ENCODE results near the gene UTS2.

UTS2 gene

GRCh38 chr1:7852804-7853683, at the start of gene UTS2:
Gene UTS2, minus strand, starts transcription at chr1:7853065. Its CDS starts 62 bp downstream, at chr1:7853003.
- DNase-seq: no peak

- no peak for DNase-seq
These were observed 46.9 kb upstream of the UTS2 start for GRCh38 chr1:7899741-7900140.

- DNase-seq: no peak
These were observed 46.1 kb upstream of the UTS2 start for GRCh38 chr1:7898962-7899361.

- no peak for DNase-seq
These were observed 44.1 kb upstream of the UTS2 start for GRCh38 chr1:7896994-7897393.

- DNase-seq: no peak
These were observed 40.8 kb upstream of the UTS2 start for GRCh38 chr1:7893529-7894180.

- no peak for DNase-seq
These were observed 38.9 kb upstream of the UTS2 start for GRCh38 chr1:7891804-7892203.

- DNase-seq: no peak
These were observed 38.0 kb upstream of the UTS2 start for GRCh38 chr1:7890853-7891252.

GRCh38 chr1:7888248-7889081, 35.6 kb upstream of the UTS2 start:
- no peak for DNase-seq

- no peak for DNase-seq
These were observed 33.5 kb upstream of the UTS2 start for GRCh38 chr1:7886405-7886745.

GRCh38 chr1:7885513-7886404, 32.9 kb upstream of the UTS2 start:
- no peak for DNase-seq

- DNase-seq: no peak
These were observed 31.9 kb upstream of the UTS2 start for GRCh38 chr1:7884757-7885156.

- DNase-seq: no peak
These were observed 26.4 kb upstream of the UTS2 start for GRCh38 chr1:7879228-7879627.

GRCh38 chr1:7878027-7878426, 25.2 kb upstream of the UTS2 start:
- DNase-seq: no peak

GRCh38 chr1:7873801-7874795, 21.2 kb upstream of the UTS2 start:
- no peak for DNase-seq

GRCh38 chr1:7871136-7871535, 18.3 kb upstream of the UTS2 start:
- DNase-seq: no peak

GRCh38 chr1:7869136-7869920, 16.5 kb upstream of the UTS2 start:
- no peak for DNase-seq

- no peak for DNase-seq
These were observed 15.4 kb upstream of the UTS2 start for GRCh38 chr1:7868070-7868780.

GRCh38 chr1:7865978-7866377, 13.1 kb upstream of the UTS2 start:
- no peak for DNase-seq

GRCh38 chr1:7863756-7864328, 11.0 kb upstream of the UTS2 start:
- no peak for DNase-seq
